ENCODE data around the gene TRIO.
A peak's percentile ranks its signal among the peaks of the same experiment; 100 is the strongest.

TRIO gene

GRCh38 chr5:14405267-14405666 lies 262.1 kb downstream of the TRIO start:
- DNase-seq = no peak

GRCh38 chr5:14405706-14406553 lies 262.8 kb downstream of the TRIO start:
- DNase-seq = no peak

- DNase-seq = no peak
These were observed 263.4 kb downstream of the TRIO start for GRCh38 chr5:14406554-14406849.

DNA sequence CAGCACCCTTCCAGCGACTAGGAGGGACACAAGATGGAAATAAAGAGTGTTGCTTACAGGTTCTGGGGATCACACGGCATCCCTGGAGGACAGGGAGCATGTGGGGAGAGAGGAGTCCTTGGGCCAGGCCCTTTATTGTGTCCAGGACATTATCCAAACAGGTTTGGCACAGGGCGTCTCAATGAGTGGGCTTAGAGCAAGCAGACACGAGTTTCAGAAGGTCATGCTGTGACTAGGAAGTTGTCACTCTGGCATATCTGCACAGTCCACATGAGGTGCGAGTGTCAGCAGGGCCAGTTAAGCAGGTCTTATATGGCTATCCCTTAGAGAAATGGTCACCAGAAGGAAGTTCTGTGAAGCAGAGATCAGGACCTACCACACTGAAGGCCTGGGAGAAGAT lies 263.9 kb downstream of the TRIO start:
- DNase-seq = no peak

DNA sequence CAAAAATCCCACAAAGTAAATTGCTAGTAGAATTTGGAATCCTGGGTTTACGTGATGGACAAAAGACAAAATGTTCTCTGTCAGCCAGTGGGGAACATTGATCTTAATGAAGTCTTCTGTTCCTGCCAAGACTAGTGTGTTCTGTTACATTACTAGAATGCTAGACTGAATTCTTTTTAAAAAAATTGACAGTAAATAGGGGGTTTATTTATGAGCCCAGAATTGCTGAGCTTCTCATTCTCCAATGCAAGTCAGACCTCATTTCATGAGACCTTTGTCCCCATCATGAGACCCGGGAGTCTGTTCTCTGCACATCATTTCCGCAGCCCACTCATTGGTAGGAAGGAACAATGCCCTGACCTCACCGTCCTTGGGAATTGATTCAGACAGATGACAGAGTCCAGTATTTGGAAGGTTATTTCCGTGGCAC lies 264.6 kb downstream of the TRIO start:
- DNase-seq = no peak

DNA sequence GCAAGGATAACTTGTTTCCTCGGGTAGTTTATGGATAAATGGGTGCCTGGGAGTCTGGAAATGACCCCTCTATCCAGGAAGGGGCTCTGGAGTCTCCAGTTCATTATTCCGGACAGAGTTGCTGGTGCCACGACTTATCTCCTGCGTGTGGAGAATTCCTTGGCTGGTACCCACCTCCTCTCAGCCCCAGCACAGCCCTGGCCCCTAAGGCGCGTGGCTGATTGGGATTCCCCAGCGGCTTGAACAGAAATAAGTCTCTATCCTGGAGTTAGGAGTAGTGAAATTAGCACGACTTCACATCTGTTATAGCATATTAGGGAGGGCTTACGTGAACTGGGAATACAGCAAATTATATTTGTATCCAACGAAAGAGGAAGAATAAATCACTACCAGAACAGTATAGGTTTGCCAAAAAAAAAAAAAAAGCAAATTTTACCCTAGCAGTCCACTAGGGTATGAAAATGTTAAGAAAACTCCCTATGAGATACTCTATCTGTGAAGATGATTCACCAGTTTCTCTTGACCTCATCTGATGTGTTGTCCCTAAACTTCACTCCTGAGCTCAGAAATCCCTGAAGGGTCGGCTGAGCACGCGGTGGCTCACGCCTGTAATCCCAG lies 265.9 kb downstream of the TRIO start:
- DNase-seq = no peak

- no peak for DNase-seq
These were observed 266.9 kb downstream of the TRIO start for GRCh38 chr5:14410068-14410393.

GRCh38 chr5:14410394-14411201 lies 267.5 kb downstream of the TRIO start:
- DNase-seq = no peak

- no peak for DNase-seq
These were observed 268.1 kb downstream of the TRIO start for GRCh38 chr5:14411216-14411615.

- peak; percentile 33 for DNase-seq
These were observed 270.2 kb downstream of the TRIO start for GRCh38 chr5:14413331-14413750.

- no peak for DNase-seq
These were observed 270.9 kb downstream of the TRIO start for GRCh38 chr5:14414007-14414406.

DNA sequence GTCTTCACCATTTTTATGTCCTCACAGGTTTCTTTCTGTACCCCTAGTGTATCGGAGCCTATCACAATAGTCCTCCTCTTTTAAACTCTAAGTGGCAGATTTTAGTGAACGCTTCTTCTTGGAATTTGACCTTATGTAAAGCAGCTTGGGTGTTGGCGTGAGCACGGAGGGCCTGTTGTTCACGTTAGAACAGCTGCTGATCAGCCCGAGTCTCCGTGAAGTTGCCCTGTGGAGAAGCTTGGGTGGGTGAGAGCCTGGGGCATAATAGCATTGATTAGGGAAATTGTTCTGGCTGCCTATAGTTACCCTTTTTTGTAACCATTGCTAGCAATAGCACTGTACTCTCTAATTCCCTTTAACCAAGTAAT lies 271.5 kb downstream of the TRIO start:
- no peak for DNase-seq

DNA sequence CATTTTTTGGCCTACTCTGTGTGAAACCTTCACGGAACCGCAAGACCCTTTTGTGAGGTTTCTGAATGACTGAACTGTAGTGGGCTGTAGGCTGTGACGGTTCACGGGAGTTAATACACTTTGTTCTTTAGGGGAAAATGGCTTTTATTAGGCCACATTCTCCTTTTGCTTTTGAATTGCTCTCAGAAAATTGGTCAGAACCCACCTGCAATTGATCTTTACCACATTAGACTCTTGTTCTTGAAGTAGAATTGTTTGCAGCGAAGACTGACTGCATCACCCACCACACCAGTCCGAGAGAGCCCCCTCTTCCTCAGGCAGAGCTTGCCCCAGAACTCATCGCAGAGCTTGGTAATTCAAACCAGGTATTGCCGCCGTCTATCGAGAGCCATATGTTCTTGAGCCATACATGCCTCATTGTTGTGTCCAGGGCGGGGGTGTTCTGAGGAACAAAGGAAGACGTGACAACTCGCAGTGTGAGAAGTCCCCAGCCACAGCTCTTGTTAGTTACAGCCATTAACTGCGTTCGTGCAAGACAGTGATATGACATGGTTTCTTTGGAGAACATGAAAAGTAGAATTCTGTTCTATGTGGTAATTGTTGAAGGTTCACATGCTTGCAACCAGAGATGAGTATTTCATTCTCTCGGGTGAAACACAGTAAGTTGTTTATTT lies 272.0 kb downstream of the TRIO start:
- DNase-seq = peak; percentile 39

DNA sequence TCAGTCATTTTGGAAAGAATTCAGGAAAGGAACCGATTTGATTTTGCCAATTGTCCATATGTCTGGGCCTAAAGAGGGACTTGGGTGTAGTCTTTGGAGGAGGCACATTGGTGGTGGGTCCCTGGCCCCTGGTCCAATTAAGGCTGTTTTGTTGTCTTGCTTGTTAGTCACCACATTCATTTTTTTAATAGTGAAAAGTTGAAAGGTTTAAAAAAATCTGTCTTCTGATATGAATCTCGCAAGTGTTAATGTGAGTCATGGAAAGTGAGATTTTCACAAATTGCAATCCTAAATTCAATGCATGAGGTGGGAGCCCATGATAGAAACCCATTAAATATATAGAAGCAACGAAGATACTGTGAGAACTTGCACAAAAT lies 272.5 kb downstream of the TRIO start:
- peak; percentile 20 for DNase-seq

GRCh38 chr5:14416621-14417275 lies 273.6 kb downstream of the TRIO start:
- no peak for DNase-seq

- no peak for DNase-seq
These were observed 274.2 kb downstream of the TRIO start for GRCh38 chr5:14417276-14417730.

GRCh38 chr5:14417792-14418765 lies 274.9 kb downstream of the TRIO start:
- DNase-seq = no peak

GRCh38 chr5:14419686-14420085 lies 276.5 kb downstream of the TRIO start:
- DNase-seq = no peak

- DNase-seq = no peak
These were observed 277.1 kb downstream of the TRIO start for GRCh38 chr5:14420101-14420811.

DNA sequence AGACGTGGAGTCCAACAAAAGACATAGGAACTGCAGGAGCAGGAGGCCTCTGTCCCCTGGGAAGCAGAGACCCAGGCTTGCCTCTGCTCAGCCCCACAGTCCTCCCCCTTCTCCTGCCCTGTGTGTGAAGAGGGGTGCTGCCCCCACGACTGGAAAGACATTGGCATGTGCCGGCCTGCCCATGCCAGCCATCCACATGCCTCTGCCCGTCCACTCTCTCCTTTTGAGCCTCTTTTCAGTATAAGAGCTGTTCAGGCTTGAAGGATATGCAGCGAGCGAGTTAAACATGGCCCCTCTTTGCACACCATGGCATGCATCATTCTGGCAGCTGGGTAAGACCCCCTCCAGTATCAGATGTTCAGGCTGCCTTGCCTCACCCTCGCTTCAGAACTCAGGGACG lies 278.7 kb downstream of the TRIO start:
- no peak for DNase-seq

Measured in stimulated activated CD4-positive, alpha-beta T cell treated with anti-CD3 and anti-CD28 coated beads, Interleukin-4, amount 100 ng/mL, for 24 hours (primary cell).